CD4-positive, alpha-beta T cell (primary cell): Measurements from ENCODE around the gene LRIG3. TPM values are rescaled to one million over a fixed set of nuclear protein-coding genes. Genes with fewer than 3 reads are reported as not detected.

ENCODE experiments used
- ATAC-seq: fragments of 200-7000 bp; cut with Tn5 transposase; one replicate; pipeline ENCODE4 v1.10.0; 2022; ENCODE audit warnings: mild to moderate bottlenecking; ENCODE audit not compliant: poor library complexity
- CTCF ChIA-PET: fragments of 350-600 bp; sonication (Branson Sonifier 250); formaldehyde crosslinking; loops from one replicate; lab custom pipeline; 2021; ENCODE audit warnings: antibody characterized with exemption, inconsistent platforms; lab: Charles Lee
- POLR2A ChIA-PET: fragments of 350-600 bp; sonication (Branson Sonifier 250); formaldehyde crosslinking; loops from one replicate; lab custom pipeline; 2021; ENCODE audit warnings: antibody characterized with exemption, inconsistent platforms; lab: Charles Lee
- DNase-seq, 14 experiments: peaks; one replicate each; pipeline ENCODE4 v3.0.0-alpha.2; 2013 to 2020; ENCODE audit warnings: mixed read lengths in 2 of 14
- H3K27ac ChIP-seq, 2 donors: one replicate each; pipeline versions ENCODE4 v1.5.1 to v1.7.0; 2013; ENCODE audit warnings: low read length in 2 of 2, low read depth in 1 of 2, mild to moderate bottlenecking in 1 of 2
- H3K27me3 ChIP-seq, 2 experiments: 1 replicate in 1 of 2; 2 replicates in 1 of 2; pipeline versions ENCODE4 v1.6.1 to v1.7.0; 2013; ENCODE audit warnings: low read length in 2 of 2, control low read depth in 1 of 2, mild to moderate bottlenecking in 1 of 2, moderate library complexity in 1 of 2; ENCODE audit not compliant: insufficient read depth in 2 of 2, control insufficient read depth in 1 of 2
- H3K36me3 ChIP-seq: one replicate; pipeline ENCODE4 v1.6.1; 2013; ENCODE audit warnings: low read length, control low read depth; ENCODE audit not compliant: insufficient read depth
- H3K4me1 ChIP-seq: one replicate; pipeline ENCODE4 v1.6.1; 2013; ENCODE audit warnings: low read length, control low read depth; ENCODE audit not compliant: insufficient read depth
- H3K4me3 ChIP-seq: one replicate; pipeline ENCODE4 v1.5.1; 2013; ENCODE audit warnings: mild to moderate bottlenecking, low read length, moderate library complexity
- H3K9me3 ChIP-seq, 2 experiments: 1 replicate in 1 of 2; 2 replicates in 1 of 2; pipeline versions ENCODE4 v1.6.1 to v1.7.0; 2013; ENCODE audit warnings: low read length in 2 of 2, mild to moderate bottlenecking in 2 of 2, control low read depth in 1 of 2, moderate library complexity in 1 of 2; ENCODE audit not compliant: control insufficient read depth in 1 of 2, insufficient read depth in 1 of 2
- H3K27ac Mint-ChIP-seq: one replicate; pipeline ENCODE4 v1.8.0; 2020; ENCODE audit warnings: mixed read lengths
- H3K27me3 Mint-ChIP-seq: one replicate; pipeline ENCODE4 v1.8.0; 2021; ENCODE audit warnings: mixed read lengths
- H3K36me3 Mint-ChIP-seq: one replicate; pipeline ENCODE4 v1.8.0; 2021; ENCODE audit warnings: low read depth, mixed read lengths
- H3K4me1 Mint-ChIP-seq: one replicate; pipeline ENCODE4 v1.8.0; 2021; ENCODE audit warnings: low read depth, mixed read lengths
- H3K4me3 Mint-ChIP-seq: one replicate; pipeline ENCODE4 v1.8.0; 2020; ENCODE audit warnings: mild to moderate bottlenecking, mixed read lengths
- H3K9me3 Mint-ChIP-seq: one replicate; pipeline ENCODE4 v1.8.0; 2020; ENCODE audit warnings: mixed read lengths
- intact Hi-C, 2 experiments: fragments of 100-400 bp; cut with DNase I in 1 of 2; cut with micrococcal nuclease in 1 of 2; formaldehyde crosslinking; loops; one replicate each; pipeline versions ENCODE4 v1.15.1 to v1.9.0; 2023 to 2025; cut with DNase I, micrococcal nuclease
- total RNA-seq, 174 experiments: library from RNA in 2 of 174; stranded (reverse) in 2 of 174; gene quantifications; one replicate each; pipeline ENCODE4 v1.2.3 and lab custom pipeline; 2021 to 2026
- TF ChIP-seq, protein P1 (sequence below): fragments of 200-600 bp; IDR thresholded peaks from one replicate; pipeline ENCODE4 v1.8.0; 2022; ENCODE audit warnings: antibody characterized with exemption, mild to moderate bottlenecking

The LRIG3 gene
- total RNA-seq, 2 experiments from 2014 or later: not detected

- ChIA-PET CTCF (no interaction called here), POLR2A (no interaction called here)
- no peaks in the 10 kb centered on the region for H3K4me1 Mint-ChIP-seq
- no peak overlapping the region for H3K27ac ChIP-seq
- H3K36me3 ChIP-seq: no peaks in the 10 kb centered on the region
- no peaks in the 10 kb centered on the region for H3K27me3 Mint-ChIP-seq
- no peak overlapping the region for H3K27ac Mint-ChIP-seq
- H3K4me3 ChIP-seq: no peak overlapping the region
- H3K4me1 ChIP-seq: no peaks in the 10 kb centered on the region
- no peaks in the 10 kb centered on the region for H3K27me3 ChIP-seq
- H3K4me3 Mint-ChIP-seq: no peak overlapping the region
- ATAC-seq (no peak), DNase-seq (no peak)
- H3K9me3 Mint-ChIP-seq: no peaks in the 10 kb centered on the region
- intact Hi-C loops: no loop called here
- H3K9me3 ChIP-seq: no peaks in the 10 kb centered on the region
- H3K36me3 Mint-ChIP-seq: no peaks in the 10 kb centered on the region
- TF ChIP-seq, protein P1, sequence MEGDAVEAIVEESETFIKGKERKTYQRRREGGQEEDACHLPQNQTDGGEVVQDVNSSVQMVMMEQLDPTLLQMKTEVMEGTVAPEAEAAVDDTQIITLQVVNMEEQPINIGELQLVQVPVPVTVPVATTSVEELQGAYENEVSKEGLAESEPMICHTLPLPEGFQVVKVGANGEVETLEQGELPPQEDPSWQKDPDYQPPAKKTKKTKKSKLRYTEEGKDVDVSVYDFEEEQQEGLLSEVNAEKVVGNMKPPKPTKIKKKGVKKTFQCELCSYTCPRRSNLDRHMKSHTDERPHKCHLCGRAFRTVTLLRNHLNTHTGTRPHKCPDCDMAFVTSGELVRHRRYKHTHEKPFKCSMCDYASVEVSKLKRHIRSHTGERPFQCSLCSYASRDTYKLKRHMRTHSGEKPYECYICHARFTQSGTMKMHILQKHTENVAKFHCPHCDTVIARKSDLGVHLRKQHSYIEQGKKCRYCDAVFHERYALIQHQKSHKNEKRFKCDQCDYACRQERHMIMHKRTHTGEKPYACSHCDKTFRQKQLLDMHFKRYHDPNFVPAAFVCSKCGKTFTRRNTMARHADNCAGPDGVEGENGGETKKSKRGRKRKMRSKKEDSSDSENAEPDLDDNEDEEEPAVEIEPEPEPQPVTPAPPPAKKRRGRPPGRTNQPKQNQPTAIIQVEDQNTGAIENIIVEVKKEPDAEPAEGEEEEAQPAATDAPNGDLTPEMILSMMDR: no peak
Measured at GRCh38 chr12:58887068-58887467, 33.2 kb downstream of the LRIG3 start.

DNA sequence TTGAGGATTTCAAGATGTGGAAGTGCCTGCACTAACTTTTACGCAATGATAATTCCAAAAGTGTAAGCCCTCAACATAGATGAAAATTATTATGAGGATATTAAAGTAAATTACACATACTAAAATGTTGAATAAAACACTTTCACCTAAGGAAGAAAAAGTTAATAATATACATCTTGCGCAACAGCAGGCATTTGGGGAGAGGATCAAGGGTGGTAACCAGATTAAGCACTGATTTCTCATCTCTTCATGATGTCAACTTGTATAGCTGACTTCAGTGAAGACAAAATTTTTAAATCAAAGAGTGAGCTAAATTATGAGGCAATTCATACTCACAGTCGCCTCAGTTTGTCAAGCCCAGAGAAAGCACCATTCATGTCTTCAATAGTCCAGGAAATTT, 33.8 kb downstream of the LRIG3 start:
- Mint-ChIP-seq H3K27me3 (no peaks in the 10 kb centered on the region), H3K4me3 (no peak overlapping the region), H3K9me3 (no peaks in the 10 kb centered on the region), H3K36me3 (no peaks in the 10 kb centered on the region), H3K27ac (no peak overlapping the region), H3K4me1 (no peaks in the 10 kb centered on the region)
- ATAC-seq (no peak), DNase-seq (no peak)
- H3K27me3 ChIP-seq: no peaks in the 10 kb centered on the region
- TF ChIP-seq, protein P1: no peak
- no peaks in the 10 kb centered on the region for H3K36me3 ChIP-seq
- H3K4me1 ChIP-seq: no peaks in the 10 kb centered on the region
- H3K4me3 ChIP-seq: no peak overlapping the region
- H3K9me3 ChIP-seq: no peaks in the 10 kb centered on the region
- intact Hi-C loops: no loop called here
- ChIA-PET POLR2A (no interaction called here), CTCF (no interaction called here)
- H3K27ac ChIP-seq: no peak overlapping the region

DNA sequence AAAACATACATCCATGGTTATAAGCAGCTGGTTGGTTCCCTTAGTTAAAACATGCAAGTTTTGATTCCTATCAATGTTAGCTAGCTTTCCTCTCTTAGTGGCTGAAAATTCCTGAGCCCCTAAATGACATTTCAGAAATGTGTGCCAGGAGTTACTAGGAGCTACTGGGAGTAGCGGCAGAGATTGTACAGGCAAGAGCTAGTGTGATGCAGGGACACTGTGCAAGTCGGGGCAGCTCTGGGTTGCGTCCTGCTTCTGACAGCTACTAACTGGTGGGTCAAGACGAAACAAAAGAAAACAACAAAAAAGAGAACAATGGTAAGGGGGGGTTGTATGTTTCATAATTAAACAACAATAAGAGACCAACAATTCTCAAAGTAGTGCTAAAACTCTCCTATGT, 35.4 kb downstream of the LRIG3 start:
- Mint-ChIP-seq H3K4me1 (no peaks in the 10 kb centered on the region), H3K36me3 (no peaks in the 10 kb centered on the region), H3K27me3 (no peaks in the 10 kb centered on the region), H3K9me3 (no peaks in the 10 kb centered on the region), H3K4me3 (no peak overlapping the region), H3K27ac (no peak overlapping the region)
- H3K27me3 ChIP-seq: no peaks in the 10 kb centered on the region
- POLR2A ChIA-PET: no interaction called here
- TF ChIP-seq, protein P1: no peak
- CTCF ChIA-PET: no interaction called here
- no peaks in the 10 kb centered on the region for H3K4me1 ChIP-seq
- ATAC-seq (no peak), DNase-seq (no peak)
- no peaks in the 10 kb centered on the region for H3K36me3 ChIP-seq
- H3K9me3 ChIP-seq: no peaks in the 10 kb centered on the region
- H3K27ac ChIP-seq: no peak overlapping the region
- no peak overlapping the region for H3K4me3 ChIP-seq
- intact Hi-C loops: no loop called here
